ENCODE data around the gene JAG2. TPM values are rescaled to one million over a fixed set of nuclear protein-coding genes. Genes with fewer than 3 reads are reported as not detected.

JAG2 gene
- total and polyA plus RNA-seq, 2 of the 4 experiments (the other 2 are of a cell fraction), result 0.18 to 0.58 TPM

DNA sequence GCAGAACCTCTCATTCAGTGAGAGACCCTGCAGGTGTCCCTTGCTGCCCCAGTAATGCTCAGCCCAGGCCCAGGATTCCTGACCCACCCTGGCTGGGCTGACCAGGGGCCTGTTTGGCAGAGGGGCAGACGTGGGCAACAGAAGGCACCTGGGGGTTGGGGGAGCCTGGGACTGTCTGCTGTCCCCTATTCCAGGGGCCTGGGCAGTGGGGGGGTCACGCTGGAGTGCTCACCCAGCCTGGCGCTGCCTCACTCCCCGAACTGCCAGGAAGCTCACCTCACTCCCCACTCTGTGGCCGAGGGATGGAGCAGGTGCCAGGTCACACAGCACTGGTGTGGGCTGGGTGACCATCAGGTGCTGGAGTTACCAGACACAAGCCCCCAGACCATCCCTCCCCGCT, 35.1 kb upstream of the JAG2 start:
- H3K36me3 ChIP-seq (ENCODE audit: control insufficient read depth, insufficient read depth, low read length), result no peaks in the 10 kb centered on the region
- no peak overlapping the region for H3K18ac ChIP-seq (ENCODE audit: low read depth, low read length)
- dilution Hi-C loops (cut with HindIII; ENCODE audit: low sequenced_read_pairs, unreplicated experiment), result no loop called here
- no peak overlapping the region for H3K4me3 ChIP-seq (ENCODE audit: insufficient read depth, low read depth, low read length)
- no peak overlapping the region for H3K4me2 ChIP-seq (ENCODE audit: low read depth, low read length)
- in situ Hi-C loops (cut with MboI; ENCODE audit: low sequenced_read_pairs), result loop anchor here (5.0 kb wide), 1 partner anchor 79 kb away; no protein-coding TSS in a partner anchor
- no peak overlapping the region for H4K91ac ChIP-seq (ENCODE audit: insufficient read depth, low read depth, low read length)
- H3K27me3 ChIP-seq (ENCODE audit: control insufficient read depth, insufficient read depth, low read length), result peaks cover 7% of the 10 kb centered on the region
- H3K4ac ChIP-seq (ENCODE audit: low read depth, low read length), result no peak overlapping the region
- ChIA-PET CTCF (interaction anchor here (0.6 to 0.7 kb wide), 3 partner anchors 15 to 263 kb away, joined by 3 read pairs; no protein-coding TSS in a partner anchor), POLR2A (ENCODE audit: unreplicated experiment) (no interaction called here)
- peaks cover 1% of the 10 kb centered on the region; the same call in 1 of the 2 replicates for H3K4me1 ChIP-seq (ENCODE audit: control insufficient read depth, insufficient read depth, low read length)
- no peak overlapping the region for H2BK5ac ChIP-seq (ENCODE audit: low read depth, low read length, poor library complexity, severe bottlenecking)
- TF ChIP-seq, protein P1, sequence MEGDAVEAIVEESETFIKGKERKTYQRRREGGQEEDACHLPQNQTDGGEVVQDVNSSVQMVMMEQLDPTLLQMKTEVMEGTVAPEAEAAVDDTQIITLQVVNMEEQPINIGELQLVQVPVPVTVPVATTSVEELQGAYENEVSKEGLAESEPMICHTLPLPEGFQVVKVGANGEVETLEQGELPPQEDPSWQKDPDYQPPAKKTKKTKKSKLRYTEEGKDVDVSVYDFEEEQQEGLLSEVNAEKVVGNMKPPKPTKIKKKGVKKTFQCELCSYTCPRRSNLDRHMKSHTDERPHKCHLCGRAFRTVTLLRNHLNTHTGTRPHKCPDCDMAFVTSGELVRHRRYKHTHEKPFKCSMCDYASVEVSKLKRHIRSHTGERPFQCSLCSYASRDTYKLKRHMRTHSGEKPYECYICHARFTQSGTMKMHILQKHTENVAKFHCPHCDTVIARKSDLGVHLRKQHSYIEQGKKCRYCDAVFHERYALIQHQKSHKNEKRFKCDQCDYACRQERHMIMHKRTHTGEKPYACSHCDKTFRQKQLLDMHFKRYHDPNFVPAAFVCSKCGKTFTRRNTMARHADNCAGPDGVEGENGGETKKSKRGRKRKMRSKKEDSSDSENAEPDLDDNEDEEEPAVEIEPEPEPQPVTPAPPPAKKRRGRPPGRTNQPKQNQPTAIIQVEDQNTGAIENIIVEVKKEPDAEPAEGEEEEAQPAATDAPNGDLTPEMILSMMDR (conservative IDR thresholded peaks at IDR 0.05; ENCODE audit: low read depth, low read length), result no peak
- no peak for TF ChIP-seq RFX5 (IDR thresholded peaks at IDR 0.05; ENCODE audit: low read depth, low read length)
- no peak for TF ChIP-seq MAZ (IDR thresholded peaks at IDR 0.05; ENCODE audit: borderline replicate concordance, low read depth, low read length)
- no peak for TF ChIP-seq CHD1 (IDR thresholded peaks at IDR 0.05; ENCODE audit: low read depth, low read length)
- TF ChIP-seq, protein P2, sequence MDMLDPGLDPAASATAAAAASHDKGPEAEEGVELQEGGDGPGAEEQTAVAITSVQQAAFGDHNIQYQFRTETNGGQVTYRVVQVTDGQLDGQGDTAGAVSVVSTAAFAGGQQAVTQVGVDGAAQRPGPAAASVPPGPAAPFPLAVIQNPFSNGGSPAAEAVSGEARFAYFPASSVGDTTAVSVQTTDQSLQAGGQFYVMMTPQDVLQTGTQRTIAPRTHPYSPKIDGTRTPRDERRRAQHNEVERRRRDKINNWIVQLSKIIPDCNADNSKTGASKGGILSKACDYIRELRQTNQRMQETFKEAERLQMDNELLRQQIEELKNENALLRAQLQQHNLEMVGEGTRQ (IDR thresholded peaks at IDR 0.05; ENCODE audit: low read depth, low read length), result no peak
- no peak for TF ChIP-seq MXI1 (IDR thresholded peaks at IDR 0.05; ENCODE audit: borderline replicate concordance, low read depth, low read length)
- no peak for TF ChIP-seq SMC3 (IDR thresholded peaks at IDR 0.05; ENCODE audit: low read depth, low read length)
- TF ChIP-seq RCOR1 (IDR thresholded peaks at IDR 0.05; ENCODE audit: insufficient replicate concordance, low read length), result no peak
- TF ChIP-seq BHLHE40 (IDR thresholded peaks at IDR 0.05; ENCODE audit: low read depth, low read length), result no peak
- H3K23ac ChIP-seq (ENCODE audit: low read depth, low read length), result no peak overlapping the region
- ATAC-seq (ENCODE audit: low read depth) (no peak), DNase-seq (no peak)
- H4K5ac ChIP-seq (ENCODE audit: low read depth, low read length), result no peak overlapping the region
- no peak overlapping the region for H4K8ac ChIP-seq (ENCODE audit: low read depth in 2 of 2, low read length in 2 of 2)
- peaks cover 9% of the 10 kb centered on the region for H4K20me1 ChIP-seq (ENCODE audit: insufficient read depth, low read length)
- no peaks in the 10 kb centered on the region for H3K9me1 ChIP-seq (ENCODE audit: insufficient read depth, low read length)
- H3K56ac ChIP-seq (ENCODE audit: extremely low read depth, insufficient read depth, low read length), result no peak overlapping the region
- no peak overlapping the region for H2BK15ac ChIP-seq (ENCODE audit: low read depth, low read length)
- no peak overlapping the region for H3K9ac ChIP-seq (ENCODE audit: low read depth, low read length)
- no CpG with 5 or more reads among the region's 6 CpGs for WGBS, 2 experiments (ENCODE audit: extremely low coverage in 2 of 2, insufficient read length in 1 of 2)
- intact Hi-C loops (cut with micrococcal nuclease), result loop anchor here (1.0 kb wide), 3 partner anchors 78 to 149 kb away; no protein-coding TSS in a partner anchor
- H3K14ac ChIP-seq (replicated peaks; ENCODE audit: low read depth, low read length), result no peak overlapping the region
- H2AK5ac ChIP-seq (ENCODE audit: low read depth, low read length), result no peak overlapping the region
- no peak overlapping the region for H2AK9ac ChIP-seq (replicated peaks; ENCODE audit: low read depth, low read length, poor library complexity)
- H3K9me3 ChIP-seq (ENCODE audit: control insufficient read depth, insufficient read depth, low read length), result no peaks in the 10 kb centered on the region
- H3K79me1 ChIP-seq (ENCODE audit: low read depth in 1 of 2, low read length in 2 of 2), result no peaks in the 10 kb centered on the region
- H2AFZ ChIP-seq (replicated peaks; ENCODE audit: low read length, poor library complexity), result no peak overlapping the region
- no peak overlapping the region for H2BK20ac ChIP-seq (ENCODE audit: low read depth, low read length)
- no TSS peak for BruUV-seq (replicated peaks)
- no peak overlapping the region for H2BK120ac ChIP-seq (ENCODE audit: low read depth, low read length)
- H3K27ac ChIP-seq (ENCODE audit: insufficient read depth, low read length), result no peak overlapping the region

All from IMR-90 (cell line).